NB4 (cell line): ENCODE measurements around the gene CSPG5.
A peak's percentile ranks its signal among the peaks of the same experiment; 100 is the strongest.

Experiments used
- DNase-seq: peaks from one replicate; pipeline ENCODE4 v3.0.0; 2010; ENCODE audit warnings: low read depth
- H3K4me3 ChIP-seq: one replicate; pipeline ENCODE4 v1.5.1; 2011; ENCODE audit warnings: mild to moderate bottlenecking, low read depth, low read length, moderate library complexity
- MYC ChIP-seq: IDR thresholded peaks from 2 replicates; pipeline ENCODE4 v1.6.1; 2011; ENCODE audit warnings: low read depth, low read length
- POLR2A ChIP-seq: IDR thresholded peaks from 2 replicates; pipeline ENCODE4 v1.6.1; 2011; ENCODE audit warnings: mild to moderate bottlenecking; ENCODE audit not compliant: insufficient read length; ENCODE audit errors: extremely low read depth
- TF ChIP-seq, protein P1 (sequence below): IDR thresholded peaks from one replicate; pipeline ENCODE4 v1.5.1; 2012; ENCODE audit warnings: low read depth, low read length
- TF ChIP-seq, protein P2 (sequence below): IDR thresholded peaks from 2 replicates; pipeline ENCODE4 v1.6.1; 2011; ENCODE audit warnings: low read depth, low read length

Gene CSPG5

DNA sequence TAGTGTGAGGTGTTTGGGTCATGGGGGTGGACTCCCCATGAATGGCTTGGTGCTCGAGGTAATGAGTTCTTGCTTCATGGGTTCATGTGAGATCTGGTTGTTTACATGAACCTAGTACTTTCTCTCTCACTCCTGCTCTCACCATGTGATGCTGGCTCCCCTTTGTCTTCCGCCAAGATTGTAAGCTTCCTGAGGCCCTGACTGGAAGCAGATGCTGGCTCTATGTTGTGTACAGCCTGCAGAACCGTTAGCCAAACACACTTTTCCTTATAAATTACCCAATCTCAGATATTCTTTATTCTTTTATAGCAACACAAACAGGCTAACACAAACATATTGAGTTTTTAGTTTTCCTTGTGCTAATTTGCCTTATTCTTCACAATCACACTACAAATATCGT, 3.2 kb upstream of the CSPG5 start:
- H3K4me3 ChIP-seq = no peak overlapping the region
- TF ChIP-seq MYC = no peak
- TF ChIP-seq, protein P1, sequence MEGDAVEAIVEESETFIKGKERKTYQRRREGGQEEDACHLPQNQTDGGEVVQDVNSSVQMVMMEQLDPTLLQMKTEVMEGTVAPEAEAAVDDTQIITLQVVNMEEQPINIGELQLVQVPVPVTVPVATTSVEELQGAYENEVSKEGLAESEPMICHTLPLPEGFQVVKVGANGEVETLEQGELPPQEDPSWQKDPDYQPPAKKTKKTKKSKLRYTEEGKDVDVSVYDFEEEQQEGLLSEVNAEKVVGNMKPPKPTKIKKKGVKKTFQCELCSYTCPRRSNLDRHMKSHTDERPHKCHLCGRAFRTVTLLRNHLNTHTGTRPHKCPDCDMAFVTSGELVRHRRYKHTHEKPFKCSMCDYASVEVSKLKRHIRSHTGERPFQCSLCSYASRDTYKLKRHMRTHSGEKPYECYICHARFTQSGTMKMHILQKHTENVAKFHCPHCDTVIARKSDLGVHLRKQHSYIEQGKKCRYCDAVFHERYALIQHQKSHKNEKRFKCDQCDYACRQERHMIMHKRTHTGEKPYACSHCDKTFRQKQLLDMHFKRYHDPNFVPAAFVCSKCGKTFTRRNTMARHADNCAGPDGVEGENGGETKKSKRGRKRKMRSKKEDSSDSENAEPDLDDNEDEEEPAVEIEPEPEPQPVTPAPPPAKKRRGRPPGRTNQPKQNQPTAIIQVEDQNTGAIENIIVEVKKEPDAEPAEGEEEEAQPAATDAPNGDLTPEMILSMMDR = no peak
- TF ChIP-seq POLR2A = no peak
- TF ChIP-seq, protein P2, sequence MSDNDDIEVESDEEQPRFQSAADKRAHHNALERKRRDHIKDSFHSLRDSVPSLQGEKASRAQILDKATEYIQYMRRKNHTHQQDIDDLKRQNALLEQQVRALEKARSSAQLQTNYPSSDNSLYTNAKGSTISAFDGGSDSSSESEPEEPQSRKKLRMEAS = no peak
- DNase-seq = no peak

DNA sequence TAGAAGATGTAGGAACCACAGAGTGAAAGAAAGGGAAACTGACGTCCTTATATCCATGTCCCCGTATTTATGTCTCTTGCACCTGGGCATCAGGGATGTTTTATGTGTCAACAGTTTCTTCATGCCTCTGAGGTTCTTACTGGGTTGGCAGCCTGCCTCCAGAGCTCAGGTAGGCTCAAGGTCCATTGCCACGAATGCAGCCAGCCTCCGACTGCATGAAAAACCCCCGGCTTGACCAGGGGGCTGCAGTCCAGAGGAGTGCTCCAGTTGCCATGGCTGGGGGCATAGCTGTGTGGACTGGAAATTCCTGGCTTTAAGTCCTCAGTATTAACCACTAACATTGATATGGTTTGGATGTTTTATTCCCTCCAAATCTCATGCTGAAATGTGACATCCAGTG, 2.8 kb upstream of the CSPG5 start:
- TF ChIP-seq POLR2A (no peak), MYC (no peak)
- TF ChIP-seq, protein P2 = no peak
- TF ChIP-seq, protein P1 = no peak
- no peak for DNase-seq
- no peak overlapping the region for H3K4me3 ChIP-seq

DNA sequence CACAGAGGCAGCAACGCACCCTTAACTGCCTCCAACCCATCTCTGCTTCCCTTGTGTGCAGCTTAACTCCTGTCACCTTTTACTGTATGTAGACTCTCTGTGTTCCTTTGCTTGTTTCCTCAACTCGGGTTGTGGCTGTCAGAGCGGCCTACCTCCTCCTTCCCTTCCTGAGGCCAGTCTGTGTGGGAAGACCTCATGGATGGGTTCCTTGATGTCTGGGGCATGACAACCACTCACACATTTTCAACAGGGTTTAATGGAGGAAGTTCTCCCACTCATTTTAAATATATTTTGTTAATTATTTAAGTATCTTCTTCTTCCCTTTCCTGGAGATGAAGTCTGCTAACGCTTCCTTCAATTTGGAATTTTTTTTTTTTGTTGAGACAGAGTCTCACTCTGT, 1.8 kb upstream of the CSPG5 start:
- TF ChIP-seq, protein P2 = no peak
- no peak for TF ChIP-seq POLR2A
- TF ChIP-seq MYC = no peak
- TF ChIP-seq, protein P1 = no peak
- H3K4me3 ChIP-seq = no peak overlapping the region
- DNase-seq = no peak

DNA sequence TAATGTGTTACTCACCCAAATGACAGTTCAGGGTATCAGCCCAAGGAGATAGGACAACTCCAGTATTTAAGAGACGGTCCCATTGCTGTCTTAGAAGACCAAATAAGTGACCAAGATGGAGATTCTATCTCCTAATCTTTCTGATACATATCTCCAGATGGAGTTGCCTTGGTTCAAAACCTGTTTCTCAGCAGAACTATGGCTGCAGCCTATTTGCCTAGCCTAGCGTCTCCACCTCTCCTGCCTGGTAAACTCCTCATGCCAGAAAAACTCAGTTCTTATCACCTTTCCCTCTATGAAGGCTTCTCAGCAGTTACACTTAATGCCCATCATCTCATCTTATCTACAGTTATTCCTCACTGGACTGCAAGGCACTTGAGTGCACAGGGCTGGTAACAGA, 1.2 kb upstream of the CSPG5 start:
- no peak for DNase-seq
- TF ChIP-seq MYC = no peak
- TF ChIP-seq POLR2A = no peak
- TF ChIP-seq, protein P2 = no peak
- TF ChIP-seq, protein P1 = no peak
- no peak overlapping the region for H3K4me3 ChIP-seq

DNA sequence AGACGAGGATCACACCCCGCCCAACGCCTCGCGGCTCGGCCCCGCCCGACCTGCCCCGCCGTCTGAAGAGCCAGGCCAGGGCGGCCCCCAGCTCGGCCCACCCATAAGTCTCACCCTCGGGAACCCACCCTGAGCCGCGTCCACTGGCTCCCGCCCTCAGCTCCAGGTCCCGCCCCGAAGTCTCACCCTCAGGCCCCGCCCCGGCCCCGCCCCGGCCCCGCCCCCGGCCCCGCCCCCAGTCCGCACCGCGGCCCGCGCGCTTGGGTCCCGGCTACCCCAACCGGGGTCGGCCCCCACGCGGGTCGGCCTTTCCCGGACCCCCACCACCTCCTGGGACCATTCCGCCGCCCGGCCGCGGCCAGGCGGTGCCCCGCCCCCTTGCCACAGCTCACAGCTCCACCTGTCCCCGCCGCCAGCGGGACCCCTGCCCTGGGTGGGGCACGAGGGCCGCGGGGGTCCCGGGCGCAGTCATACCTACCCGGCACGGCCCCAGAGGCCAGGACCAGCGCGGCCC, 489 bp downstream of the CSPG5 start:
- H3K4me3 ChIP-seq = peak overlapping the region; percentile 16
- peak; percentile 25 for DNase-seq
- TF ChIP-seq, protein P1 = no peak
- TF ChIP-seq POLR2A (no peak), MYC (no peak)
- TF ChIP-seq, protein P2 = no peak

DNA sequence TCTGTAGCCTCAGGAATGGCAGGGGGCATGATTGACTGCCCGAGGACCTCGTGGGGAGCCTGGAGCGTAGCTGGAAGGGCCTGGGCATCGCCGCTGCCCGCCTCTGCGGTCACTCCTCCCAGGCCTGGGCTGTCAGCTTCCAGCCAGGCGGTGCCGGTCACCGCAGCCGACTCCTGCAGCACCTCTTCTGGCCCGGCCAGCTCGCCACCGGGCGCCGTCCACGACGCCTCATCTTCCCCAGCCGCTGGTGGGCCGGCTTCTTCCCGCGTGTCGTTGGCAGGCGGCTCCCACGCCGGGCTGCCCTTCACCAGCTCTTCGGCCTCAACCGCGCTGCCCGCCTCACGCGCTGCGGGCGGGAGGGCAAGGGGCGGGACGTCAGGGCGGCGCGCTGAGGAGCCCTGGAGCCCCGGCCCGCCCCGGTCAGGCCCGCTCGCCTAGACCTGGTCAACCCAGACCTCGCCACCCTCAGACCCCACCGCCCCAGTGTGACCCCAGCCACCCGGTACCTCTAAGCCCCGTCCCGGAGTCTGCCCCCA, 1.0 kb downstream of the CSPG5 start:
- DNase-seq = no peak
- H3K4me3 ChIP-seq = no peak overlapping the region

More for the DNA sequence above, 1.0 kb downstream of the CSPG5 start:
- no peak for TF ChIP-seq POLR2A
- TF ChIP-seq, protein P1 = no peak
